HCT116 (cell line): ENCODE results near the gene TXNRD3.

Source experiments
- CBX3 ChIP-seq: IDR thresholded peaks from 2 replicates; pipeline ENCODE4 v1.6.1; 2012; ENCODE audit warnings: low read depth
- EZH2 ChIP-seq: fragments of 200-600 bp; sonication (generic); IDR thresholded peaks from 2 replicates; pipeline ENCODE4 v1.6.1; 2017; ENCODE audit warnings: antibody characterized with exemption, mixed run types
- POLR2A ChIP-seq: IDR thresholded peaks from 2 replicates; pipeline ENCODE4 v1.7.0; 2011; ENCODE audit warnings: borderline replicate concordance; ENCODE audit not compliant: insufficient read depth, insufficient read length; ENCODE audit errors: extremely low read depth
- TCF7L2 ChIP-seq: IDR thresholded peaks from 2 replicates; pipeline ENCODE4 v1.7.0; 2011; ENCODE audit warnings: borderline replicate concordance, inconsistent platforms; ENCODE audit not compliant: insufficient read depth, insufficient read length; ENCODE audit errors: extremely low read depth
- YY1 ChIP-seq: IDR thresholded peaks from 2 replicates; pipeline ENCODE4 v1.6.1; 2011; ENCODE audit warnings: low read length, low read depth, moderate library complexity, mild to moderate bottlenecking; ENCODE audit not compliant: insufficient replicate concordance; ENCODE audit errors: extremely low read depth
- TF ChIP-seq, protein P1 (sequence below), 3 experiments: fragments of 200-600 bp in 1 of 3; sonication (generic) in 1 of 3; IDR thresholded peaks in 2 of 3; conservative IDR thresholded peaks in 1 of 3; 2 replicates each; pipeline ENCODE4 v1.5.1; 2012 to 2017; ENCODE audit warnings: low read depth in 2 of 3, low read length in 2 of 3, antibody characterized with exemption in 1 of 3, borderline replicate concordance in 1 of 3, control low read depth in 1 of 3, mild to moderate bottlenecking in 1 of 3, mixed read lengths in 1 of 3, mixed run types in 1 of 3, moderate library complexity in 1 of 3; ENCODE audit not compliant: insufficient read depth in 1 of 3

DNA sequence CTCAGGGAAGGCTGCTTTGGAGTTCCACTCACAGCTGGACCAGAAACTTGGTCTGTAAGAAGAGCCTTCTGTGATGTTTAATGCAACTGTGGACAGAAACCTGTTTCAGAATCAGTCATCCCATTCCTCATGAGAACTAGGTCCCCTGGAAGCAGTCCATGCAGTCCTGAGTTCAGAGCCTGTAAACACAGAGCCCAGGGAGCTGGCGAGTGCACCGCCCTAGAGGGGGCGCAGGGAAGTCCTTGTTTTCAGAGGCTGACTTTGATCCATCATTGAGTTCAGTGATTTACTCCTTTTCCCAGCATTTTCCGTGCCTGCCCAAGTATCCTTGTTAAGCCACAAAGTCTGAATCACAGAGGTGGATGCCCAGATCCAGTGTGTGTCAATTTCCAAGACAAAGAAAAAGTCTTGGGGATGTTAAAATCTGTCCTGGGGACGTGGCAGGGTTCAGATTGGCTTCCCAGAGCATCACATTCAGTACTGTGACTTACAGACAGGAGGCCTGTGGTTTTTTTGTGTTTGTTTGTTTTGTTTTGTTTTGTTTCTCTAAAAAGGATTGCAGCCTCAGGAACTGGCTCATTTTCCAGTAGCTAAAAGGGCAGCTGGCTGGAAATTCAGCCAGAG is 9.8 kb upstream of the TXNRD3 start:
- no peak for TF ChIP-seq POLR2A
- TF ChIP-seq TCF7L2 = no peak
- TF ChIP-seq, protein P1, sequence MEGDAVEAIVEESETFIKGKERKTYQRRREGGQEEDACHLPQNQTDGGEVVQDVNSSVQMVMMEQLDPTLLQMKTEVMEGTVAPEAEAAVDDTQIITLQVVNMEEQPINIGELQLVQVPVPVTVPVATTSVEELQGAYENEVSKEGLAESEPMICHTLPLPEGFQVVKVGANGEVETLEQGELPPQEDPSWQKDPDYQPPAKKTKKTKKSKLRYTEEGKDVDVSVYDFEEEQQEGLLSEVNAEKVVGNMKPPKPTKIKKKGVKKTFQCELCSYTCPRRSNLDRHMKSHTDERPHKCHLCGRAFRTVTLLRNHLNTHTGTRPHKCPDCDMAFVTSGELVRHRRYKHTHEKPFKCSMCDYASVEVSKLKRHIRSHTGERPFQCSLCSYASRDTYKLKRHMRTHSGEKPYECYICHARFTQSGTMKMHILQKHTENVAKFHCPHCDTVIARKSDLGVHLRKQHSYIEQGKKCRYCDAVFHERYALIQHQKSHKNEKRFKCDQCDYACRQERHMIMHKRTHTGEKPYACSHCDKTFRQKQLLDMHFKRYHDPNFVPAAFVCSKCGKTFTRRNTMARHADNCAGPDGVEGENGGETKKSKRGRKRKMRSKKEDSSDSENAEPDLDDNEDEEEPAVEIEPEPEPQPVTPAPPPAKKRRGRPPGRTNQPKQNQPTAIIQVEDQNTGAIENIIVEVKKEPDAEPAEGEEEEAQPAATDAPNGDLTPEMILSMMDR (IDR thresholded peaks at IDR 0.05 in 2 of 3, conservative IDR thresholded peaks at IDR 0.05 in 1 of 3; ENCODE audit: borderline replicate concordance in 1 of 3, insufficient read depth in 1 of 3, low read depth in 2 of 3, low read length in 2 of 3) = peak in 2 of 3 experiments; percentile 25 to 40; a peak in 3 of 6 replicates
- TF ChIP-seq CBX3 = no peak
- no peak for TF ChIP-seq YY1
- TF ChIP-seq EZH2 = no peak
